CD4-positive, alpha-beta memory T cell (primary cell): ENCODE results near the gene ZFYVE9. TPM values are rescaled to one million over a fixed set of nuclear protein-coding genes. Genes with fewer than 3 reads are reported as not detected.

Experiments used
- CTCF ChIA-PET: fragments of 350-600 bp; sonication (Branson Sonifier 250); formaldehyde crosslinking; loops from one replicate; lab custom pipeline; 2021; ENCODE audit warnings: inconsistent platforms; ENCODE audit not compliant: partially characterized antibody; lab: Charles Lee
- POLR2A ChIA-PET: fragments of 350-600 bp; sonication (Branson Sonifier 250); formaldehyde crosslinking; loops from one replicate; lab custom pipeline; 2021; ENCODE audit not compliant: partially characterized antibody; lab: Charles Lee
- DNase-seq, 5 donors: peaks; one replicate each; pipeline versions ENCODE4 v3.0.0 to v3.0.0-alpha.2; 2020 to 2022; ENCODE audit warnings: mixed read lengths in 1 of 5
- H3K27ac ChIP-seq: one replicate; pipeline ENCODE4 v1.7.0; 2013; ENCODE audit warnings: low read depth, low read length
- H3K27me3 ChIP-seq: 2 replicates; pipeline ENCODE4 v1.7.0; 2013; ENCODE audit warnings: mild to moderate bottlenecking, low read length, moderate library complexity; ENCODE audit not compliant: insufficient read depth
- H3K36me3 ChIP-seq: 2 replicates; pipeline ENCODE4 v1.7.0; 2013; ENCODE audit warnings: mild to moderate bottlenecking, low read length, moderate library complexity; ENCODE audit not compliant: insufficient read depth
- H3K4me1 ChIP-seq: 2 replicates; pipeline ENCODE4 v1.7.0; 2013; ENCODE audit warnings: mild to moderate bottlenecking, low read length, moderate library complexity; ENCODE audit not compliant: insufficient read depth
- H3K4me3 ChIP-seq, 2 donors: one replicate each; pipeline ENCODE4 v1.7.0; 2013; ENCODE audit warnings: low read length in 2 of 2, mild to moderate bottlenecking in 1 of 2
- H3K9me3 ChIP-seq, 2 donors: one replicate each; pipeline ENCODE4 v1.7.0; 2013; ENCODE audit warnings: low read length in 2 of 2, control low read depth in 1 of 2; ENCODE audit not compliant: control insufficient read depth in 1 of 2
- H3K27ac Mint-ChIP-seq, 7 donors: one replicate each; pipeline ENCODE4 v1.8.0; 2020 to 2021; ENCODE audit warnings: mixed read lengths in 7 of 7, mild to moderate bottlenecking in 6 of 7, inconsistent platforms in 3 of 7, moderate library complexity in 3 of 7
- H3K27me3 Mint-ChIP-seq, 2 donors: one replicate each; pipeline ENCODE4 v1.8.0; 2020 to 2021; ENCODE audit warnings: mixed read lengths in 2 of 2
- H3K36me3 Mint-ChIP-seq, 2 donors: one replicate each; pipeline ENCODE4 v1.8.0; 2020 to 2021; ENCODE audit warnings: mixed read lengths in 2 of 2, inconsistent platforms in 1 of 2, mild to moderate bottlenecking in 1 of 2
- H3K4me1 Mint-ChIP-seq, 4 donors: one replicate each; pipeline ENCODE4 v1.8.0; 2020 to 2021; ENCODE audit warnings: mixed read lengths in 4 of 4, mild to moderate bottlenecking in 1 of 4
- H3K4me3 Mint-ChIP-seq, 8 donors: one replicate each; pipeline ENCODE4 v1.8.0; 2020 to 2021; ENCODE audit warnings: mixed read lengths in 8 of 8, mild to moderate bottlenecking in 7 of 8, moderate library complexity in 6 of 8, inconsistent platforms in 3 of 8
- H3K9me3 Mint-ChIP-seq, 8 donors: one replicate each; pipeline ENCODE4 v1.8.0; 2020 to 2021; ENCODE audit warnings: mixed read lengths in 8 of 8, mild to moderate bottlenecking in 5 of 8, inconsistent platforms in 3 of 8, moderate library complexity in 1 of 8
- intact Hi-C: fragments of 100-400 bp; cut with micrococcal nuclease; formaldehyde crosslinking; loops from one replicate; pipeline ENCODE4 v1.15.1; 2023
- polyA plus RNA-seq, 2 donors: library from polyadenylated mRNA; unstranded; fragments of 300-500 nt; fragmentation: Illumina TruSeq; gene quantifications; one replicate each; pipeline ENCODE4 v1.2.3, GENCODE V29; 2021
- total RNA-seq, 2 experiments: library from RNA; stranded (reverse); gene quantifications; one replicate each; pipeline ENCODE4 v1.2.3, GENCODE V29; 2021

ZFYVE9 gene
- total and polyA plus RNA-seq, 4 experiments from 2014 or later = 0.60 to 12.8 (median 7.0) TPM

GRCh38 chr1:52234708-52235107 is 92.8 kb downstream of the ZFYVE9 start:
- intact Hi-C loops = no loop called here
- Mint-ChIP-seq H3K36me3 (peaks cover 3 to 7% of the 10 kb centered on the region in 2 donors), H3K4me3 (no peak overlapping the region), H3K9me3 (no peaks in the 10 kb centered on the region), H3K27ac (no peak overlapping the region), H3K4me1 (peaks cover 0 to 4% (median under 1%) of the 10 kb centered on the region in 4 donors), H3K27me3 (no peaks in the 10 kb centered on the region)
- ChIA-PET CTCF (no interaction called here), POLR2A (no interaction called here)
- Histone ChIP-seq H3K9me3 (no peaks in the 10 kb centered on the region), H3K27ac (no peak overlapping the region), H3K36me3 (no peaks in the 10 kb centered on the region), H3K4me1 (peaks cover 5% of the 10 kb centered on the region), H3K4me3 (no peak overlapping the region), H3K27me3 (no peaks in the 10 kb centered on the region)
- no peak for DNase-seq

- peaks cover 5% of the 10 kb centered on the region for H3K4me1 ChIP-seq
- no peaks in the 10 kb centered on the region for H3K9me3 Mint-ChIP-seq
- intact Hi-C loops = no loop called here
- H3K27me3 ChIP-seq = no peaks in the 10 kb centered on the region
- no peaks in the 10 kb centered on the region for H3K9me3 ChIP-seq
- H3K27ac Mint-ChIP-seq = no peak overlapping the region
- peaks cover 3 to 7% of the 10 kb centered on the region in 2 donors for H3K36me3 Mint-ChIP-seq
- ChIA-PET CTCF (no interaction called here), POLR2A (no interaction called here)
- no peak overlapping the region for H3K27ac ChIP-seq
- DNase-seq = no peak
- H3K27me3 Mint-ChIP-seq = no peaks in the 10 kb centered on the region
- H3K4me1 Mint-ChIP-seq = peaks cover 0 to 8% (median 2%) of the 10 kb centered on the region in 4 donors
- no peak overlapping the region for H3K4me3 ChIP-seq
- no peaks in the 10 kb centered on the region for H3K36me3 ChIP-seq
- no peak overlapping the region for H3K4me3 Mint-ChIP-seq
Measured at GRCh38 chr1:52235646-52236045, 93.8 kb downstream of the ZFYVE9 start.

- Mint-ChIP-seq H3K27ac (no peak overlapping the region), H3K9me3 (no peaks in the 10 kb centered on the region), H3K4me3 (no peak overlapping the region), H3K36me3 (peaks cover 3 to 7% of the 10 kb centered on the region in 2 donors), H3K4me1 (peaks cover 0 to 8% (median 3%) of the 10 kb centered on the region in 4 donors), H3K27me3 (no peaks in the 10 kb centered on the region)
- no peaks in the 10 kb centered on the region for H3K9me3 ChIP-seq
- H3K27ac ChIP-seq = no peak overlapping the region
- H3K4me3 ChIP-seq = no peak overlapping the region
- ChIA-PET CTCF (no interaction called here), POLR2A (no interaction called here)
- H3K27me3 ChIP-seq = no peaks in the 10 kb centered on the region
- H3K36me3 ChIP-seq = no peaks in the 10 kb centered on the region
- intact Hi-C loops = no loop called here
- H3K4me1 ChIP-seq = peaks cover 5% of the 10 kb centered on the region
- DNase-seq = no peak
Measured at GRCh38 chr1:52237430-52237829, 95.5 kb downstream of the ZFYVE9 start.

GRCh38 chr1:52238474-52238873 is 96.6 kb downstream of the ZFYVE9 start:
- Histone ChIP-seq H3K27me3 (no peaks in the 10 kb centered on the region), H3K36me3 (no peaks in the 10 kb centered on the region), H3K9me3 (no peaks in the 10 kb centered on the region), H3K4me3 (no peak overlapping the region), H3K4me1 (peaks cover 5% of the 10 kb centered on the region), H3K27ac (no peak overlapping the region)
- Mint-ChIP-seq H3K4me3 (no peak overlapping the region), H3K27me3 (no peaks in the 10 kb centered on the region), H3K9me3 (no peaks in the 10 kb centered on the region), H3K4me1 (peaks cover 0 to 8% (median 3%) of the 10 kb centered on the region in 4 donors), H3K36me3 (peaks cover 3 to 7% of the 10 kb centered on the region in 2 donors), H3K27ac (no peak overlapping the region)
- CTCF ChIA-PET = no interaction called here
- intact Hi-C loops = no loop called here
- no peak for DNase-seq
- POLR2A ChIA-PET = no interaction called here

GRCh38 chr1:52238887-52239707 is 97.2 kb downstream of the ZFYVE9 start:
- H3K36me3 Mint-ChIP-seq = peaks cover 2 to 7% of the 10 kb centered on the region in 2 donors
- H3K27ac Mint-ChIP-seq = no peak overlapping the region
- H3K27me3 Mint-ChIP-seq = no peaks in the 10 kb centered on the region

GRCh38 chr1:52239708-52240001 is 97.8 kb downstream of the ZFYVE9 start:
- ChIA-PET CTCF (no interaction called here), POLR2A (no interaction called here)
- Histone ChIP-seq H3K36me3 (no peaks in the 10 kb centered on the region), H3K9me3 (no peaks in the 10 kb centered on the region), H3K27ac (no peak overlapping the region), H3K4me1 (peaks cover 5% of the 10 kb centered on the region), H3K27me3 (no peaks in the 10 kb centered on the region), H3K4me3 (no peak overlapping the region)
- Mint-ChIP-seq H3K9me3 (no peaks in the 10 kb centered on the region), H3K27ac (no peak overlapping the region), H3K4me1 (peaks cover 0 to 8% (median 3%) of the 10 kb centered on the region in 4 donors), H3K4me3 (no peak overlapping the region), H3K27me3 (no peaks in the 10 kb centered on the region), H3K36me3 (peaks cover 0 to 7% of the 10 kb centered on the region in 2 donors)
- intact Hi-C loops = no loop called here
- no peak for DNase-seq

More at GRCh38 chr1:52238887-52239707, 97.2 kb downstream of the ZFYVE9 start:
- no peaks in the 10 kb centered on the region for H3K27me3 ChIP-seq
- ChIA-PET CTCF (no interaction called here), POLR2A (no interaction called here)
- no peaks in the 10 kb centered on the region for H3K9me3 ChIP-seq
- peaks cover 5% of the 10 kb centered on the region for H3K4me1 ChIP-seq
- no peak overlapping the region for H3K27ac ChIP-seq
- no peak overlapping the region for H3K4me3 Mint-ChIP-seq
- DNase-seq = no peak
- H3K4me3 ChIP-seq = no peak overlapping the region
- H3K9me3 Mint-ChIP-seq = no peaks in the 10 kb centered on the region
- intact Hi-C loops = no loop called here
- no peaks in the 10 kb centered on the region for H3K36me3 ChIP-seq
- H3K4me1 Mint-ChIP-seq = peaks cover 0 to 8% (median 3%) of the 10 kb centered on the region in 4 donors

GRCh38 chr1:52240592-52241210 is 98.8 kb downstream of the ZFYVE9 start:
- peaks cover 0 to 7% of the 10 kb centered on the region in 2 donors for H3K36me3 Mint-ChIP-seq

More at GRCh38 chr1:52240592-52241210, 98.8 kb downstream of the ZFYVE9 start:
- no peak for DNase-seq
- CTCF ChIA-PET = no interaction called here
- peak overlapping the region in 1 of 7 donors; percentile 37 for H3K27ac Mint-ChIP-seq
- intact Hi-C loops = no loop called here
- H3K27me3 ChIP-seq = no peaks in the 10 kb centered on the region
- POLR2A ChIA-PET = no interaction called here
- peaks cover 0 to 8% (median 3%) of the 10 kb centered on the region in 4 donors for H3K4me1 Mint-ChIP-seq
- no peaks in the 10 kb centered on the region for H3K36me3 ChIP-seq
- H3K9me3 Mint-ChIP-seq = no peaks in the 10 kb centered on the region
- peaks cover 5% of the 10 kb centered on the region for H3K4me1 ChIP-seq
- H3K27me3 Mint-ChIP-seq = no peaks in the 10 kb centered on the region
- H3K4me3 ChIP-seq = no peak overlapping the region
- H3K9me3 ChIP-seq = no peaks in the 10 kb centered on the region
- no peak overlapping the region for H3K27ac ChIP-seq
- H3K4me3 Mint-ChIP-seq = no peak overlapping the region
